Measurements from ENCODE around the gene TGFBI. TPM values are rescaled to one million over a fixed set of nuclear protein-coding genes. Genes with fewer than 3 reads are reported as not detected.

The TGFBI gene
- total RNA-seq, 1 donor from 2014 or later, result not detected

- no peak for DNase-seq (ENCODE audit: low spot score)
Observed at GRCh38 chr5:136007271-136007670, 21.5 kb upstream of the TGFBI start.

GRCh38 chr5:136011414-136012001 is 17.3 kb upstream of the TGFBI start:
- Mint-ChIP-seq H3K4me3 (no peak overlapping the region), H3K27ac (no peak overlapping the region), H3K36me3 (ENCODE audit: low read depth) (no peaks in the 10 kb centered on the region), H3K4me1 (ENCODE audit: low read depth) (no peaks in the 10 kb centered on the region), H3K9me3 (no peaks in the 10 kb centered on the region), H3K27me3 (ENCODE audit: insufficient read depth) (peaks cover 29% of the 10 kb centered on the region)
- DNase-seq (ENCODE audit: low spot score), result no peak
- intact Hi-C loops (cut with micrococcal nuclease), result no loop called here

More at GRCh38 chr5:136007271-136007670, 21.5 kb upstream of the TGFBI start:
- no peaks in the 10 kb centered on the region for H3K9me3 Mint-ChIP-seq
- H3K27ac Mint-ChIP-seq, result no peak overlapping the region
- H3K36me3 Mint-ChIP-seq (ENCODE audit: low read depth), result no peaks in the 10 kb centered on the region
- no peak overlapping the region for H3K4me3 Mint-ChIP-seq
- H3K4me1 Mint-ChIP-seq (ENCODE audit: low read depth), result no peaks in the 10 kb centered on the region
- H3K27me3 Mint-ChIP-seq (ENCODE audit: insufficient read depth), result peaks cover 11% of the 10 kb centered on the region
- intact Hi-C loops (cut with micrococcal nuclease), result no loop called here

- no peaks in the 10 kb centered on the region for H3K36me3 Mint-ChIP-seq (ENCODE audit: low read depth)
- intact Hi-C loops (cut with micrococcal nuclease), result no loop called here
- H3K27ac Mint-ChIP-seq, result no peak overlapping the region
- no peaks in the 10 kb centered on the region for H3K9me3 Mint-ChIP-seq
- peaks cover 29% of the 10 kb centered on the region for H3K27me3 Mint-ChIP-seq (ENCODE audit: insufficient read depth)
- DNase-seq (ENCODE audit: low spot score), result no peak
- no peak overlapping the region for H3K4me3 Mint-ChIP-seq
- no peaks in the 10 kb centered on the region for H3K4me1 Mint-ChIP-seq (ENCODE audit: low read depth)
Observed at GRCh38 chr5:136012041-136012804, 16.6 kb upstream of the TGFBI start.

- Mint-ChIP-seq H3K27me3 (ENCODE audit: insufficient read depth) (peaks cover 29% of the 10 kb centered on the region), H3K4me1 (ENCODE audit: low read depth) (no peaks in the 10 kb centered on the region), H3K4me3 (no peak overlapping the region), H3K36me3 (ENCODE audit: low read depth) (no peaks in the 10 kb centered on the region), H3K9me3 (no peaks in the 10 kb centered on the region), H3K27ac (no peak overlapping the region)
- DNase-seq (ENCODE audit: low spot score), result no peak
- intact Hi-C loops (cut with micrococcal nuclease), result no loop called here
Observed at GRCh38 chr5:136013559-136013958, 15.2 kb upstream of the TGFBI start.

GRCh38 chr5:136014049-136015002 is 14.5 kb upstream of the TGFBI start:
- no peak overlapping the region for H3K27ac Mint-ChIP-seq
- no peak for DNase-seq (ENCODE audit: low spot score)
- no peaks in the 10 kb centered on the region for H3K9me3 Mint-ChIP-seq
- no peak overlapping the region for H3K4me3 Mint-ChIP-seq
- intact Hi-C loops (cut with micrococcal nuclease), result no loop called here
- no peaks in the 10 kb centered on the region for H3K36me3 Mint-ChIP-seq (ENCODE audit: low read depth)
- H3K27me3 Mint-ChIP-seq (ENCODE audit: insufficient read depth), result peaks cover 29% of the 10 kb centered on the region
- no peaks in the 10 kb centered on the region for H3K4me1 Mint-ChIP-seq (ENCODE audit: low read depth)

GRCh38 chr5:136015003-136015375 is 13.8 kb upstream of the TGFBI start:
- peaks cover 29% of the 10 kb centered on the region for H3K27me3 Mint-ChIP-seq (ENCODE audit: insufficient read depth)
- no peaks in the 10 kb centered on the region for H3K36me3 Mint-ChIP-seq (ENCODE audit: low read depth)
- no peak for DNase-seq (ENCODE audit: low spot score)
- no peaks in the 10 kb centered on the region for H3K4me1 Mint-ChIP-seq (ENCODE audit: low read depth)
- no peak overlapping the region for H3K4me3 Mint-ChIP-seq
- intact Hi-C loops (cut with micrococcal nuclease), result no loop called here
- H3K9me3 Mint-ChIP-seq, result no peaks in the 10 kb centered on the region
- H3K27ac Mint-ChIP-seq, result no peak overlapping the region

- no peak overlapping the region for H3K27ac Mint-ChIP-seq
Observed at GRCh38 chr5:136015966-136016650, 12.7 kb upstream of the TGFBI start.

GRCh38 chr5:136016945-136017530 is 11.8 kb upstream of the TGFBI start:
- H3K27me3 Mint-ChIP-seq (ENCODE audit: insufficient read depth), result peaks cover 21% of the 10 kb centered on the region
- no peak overlapping the region for H3K27ac Mint-ChIP-seq
- no peaks in the 10 kb centered on the region for H3K4me1 Mint-ChIP-seq (ENCODE audit: low read depth)
- DNase-seq (ENCODE audit: low spot score), result no peak
- no peaks in the 10 kb centered on the region for H3K9me3 Mint-ChIP-seq
- intact Hi-C loops (cut with micrococcal nuclease), result no loop called here
- H3K36me3 Mint-ChIP-seq (ENCODE audit: low read depth), result no peaks in the 10 kb centered on the region
- no peak overlapping the region for H3K4me3 Mint-ChIP-seq

More at GRCh38 chr5:136015966-136016650, 12.7 kb upstream of the TGFBI start:
- no peak overlapping the region for H3K4me3 Mint-ChIP-seq
- no peak for DNase-seq (ENCODE audit: low spot score)
- no peaks in the 10 kb centered on the region for H3K36me3 Mint-ChIP-seq (ENCODE audit: low read depth)
- intact Hi-C loops (cut with micrococcal nuclease), result no loop called here
- no peaks in the 10 kb centered on the region for H3K9me3 Mint-ChIP-seq
- no peaks in the 10 kb centered on the region for H3K4me1 Mint-ChIP-seq (ENCODE audit: low read depth)
- H3K27me3 Mint-ChIP-seq (ENCODE audit: insufficient read depth), result peaks cover 27% of the 10 kb centered on the region

- DNase-seq (ENCODE audit: low spot score), result no peak
- Mint-ChIP-seq H3K4me3 (no peak overlapping the region), H3K4me1 (ENCODE audit: low read depth) (no peaks in the 10 kb centered on the region), H3K36me3 (ENCODE audit: low read depth) (no peaks in the 10 kb centered on the region), H3K9me3 (no peaks in the 10 kb centered on the region), H3K27me3 (ENCODE audit: insufficient read depth) (peaks cover 15% of the 10 kb centered on the region), H3K27ac (no peak overlapping the region)
- intact Hi-C loops (cut with micrococcal nuclease), result no loop called here
Observed at GRCh38 chr5:136018814-136019783, 9.7 kb upstream of the TGFBI start.

GRCh38 chr5:136020001-136020382 is 8.8 kb upstream of the TGFBI start:
- H3K27ac Mint-ChIP-seq, result no peak overlapping the region
- H3K27me3 Mint-ChIP-seq (ENCODE audit: insufficient read depth), result peaks cover 9% of the 10 kb centered on the region
- intact Hi-C loops (cut with micrococcal nuclease), result no loop called here
- H3K4me1 Mint-ChIP-seq (ENCODE audit: low read depth), result no peaks in the 10 kb centered on the region
- H3K36me3 Mint-ChIP-seq (ENCODE audit: low read depth), result no peaks in the 10 kb centered on the region
- no peaks in the 10 kb centered on the region for H3K9me3 Mint-ChIP-seq
- DNase-seq (ENCODE audit: low spot score), result no peak
- H3K4me3 Mint-ChIP-seq, result no peak overlapping the region

GRCh38 chr5:136020383-136021015 is 8.3 kb upstream of the TGFBI start:
- Mint-ChIP-seq H3K27me3 (ENCODE audit: insufficient read depth) (peaks cover 12% of the 10 kb centered on the region), H3K9me3 (no peaks in the 10 kb centered on the region), H3K4me3 (no peak overlapping the region), H3K27ac (no peak overlapping the region), H3K36me3 (ENCODE audit: low read depth) (no peaks in the 10 kb centered on the region), H3K4me1 (ENCODE audit: low read depth) (no peaks in the 10 kb centered on the region)
- intact Hi-C loops (cut with micrococcal nuclease), result no loop called here
- DNase-seq (ENCODE audit: low spot score), result no peak

Measured in activated T-helper 1 cell treated with anti-CD3 and anti-CD28 coated beads, Interleukin-12 subunit alpha, Interleukin-12 subunit beta, Interleukin-2, Interleukin-4 antibody, amounts not matched to agents 30 ng/mL and 10 ng/mL and 1 ng/mL, durations not matched to agents 14 hours and 24 hours and 36 hours (primary cell).